Testis (tissue), 2 donors: ENCODE data around the gene PLEKHA3.

ENCODE experiments used
- CTCF ChIP-seq, 3 experiments: fragments of 450-650 bp in 2 of 3; fragments of 200-600 bp in 1 of 3; sonication (generic) in 1 of 3; IDR thresholded peaks; one replicate each; pipeline ENCODE4 v1.5.1; 2016 to 2019; ENCODE audit warnings: antibody characterized with exemption in 3 of 3, mild to moderate bottlenecking in 2 of 3, moderate library complexity in 1 of 3
- POLR2A ChIP-seq: fragments of 450-650 bp; IDR thresholded peaks from one replicate; pipeline ENCODE4 v1.6.1; 2017; ENCODE audit warnings: antibody characterized with exemption, mild to moderate bottlenecking, moderate library complexity

GRCh38 chr2:178542161-178542560 is 61.9 kb downstream of the PLEKHA3 start:
- no peak for TF ChIP-seq CTCF (IDR thresholded peaks at IDR 0.05)
- TF ChIP-seq POLR2A: no peak
